ENCODE measurements around the gene TEF.

The TEF gene

GRCh38 chr22:41353862-41354575 is 27.7 kb upstream of the TEF start:
- H4K20me1 ChIP-seq (ENCODE audit: low read depth, low read length): no peaks in the 10 kb centered on the region
- H3K4me2 ChIP-seq (ENCODE audit: low read depth, low read length, poor library complexity, severe bottlenecking): no peak overlapping the region
- H3F3A ChIP-seq (ENCODE audit: insufficient read depth): no peaks in the 10 kb centered on the region
- TF ChIP-seq CTCF (IDR thresholded peaks at IDR 0.05; ENCODE audit: insufficient read depth, low read length, poor library complexity, severe bottlenecking) (no peak), EZH2phosphoT487 (conservative IDR thresholded peaks at IDR 0.05; ENCODE audit: low read length) (no peak)
- no peaks in the 10 kb centered on the region for H3K9me2 ChIP-seq (replicated peaks; ENCODE audit: insufficient read depth, low read length)
- H2AFZ ChIP-seq (ENCODE audit: low read depth, low read length, severe bottlenecking): no peak overlapping the region
- no peaks in the 10 kb centered on the region for H3K36me3 ChIP-seq (ENCODE audit: low read length)
- H3K9ac ChIP-seq (ENCODE audit: low read length): no peak overlapping the region
- H3K4me3 ChIP-seq (ENCODE audit: insufficient read depth, low read length, poor library complexity, severe bottlenecking): no peak overlapping the region
- H3K79me2 ChIP-seq (ENCODE audit: insufficient read depth, low read length): no peaks in the 10 kb centered on the region
- no peak overlapping the region for H3K27ac ChIP-seq (ENCODE audit: low read depth, low read length)
- H3K27me3 ChIP-seq (ENCODE audit: low read length): no peaks in the 10 kb centered on the region
- no peaks in the 10 kb centered on the region for H3K9me3 ChIP-seq (ENCODE audit: insufficient read depth, low read length)

GRCh38 chr22:41354979-41355378 is 26.8 kb upstream of the TEF start:
- H3K27me3 ChIP-seq (ENCODE audit: low read length): no peaks in the 10 kb centered on the region
- H3K9me3 ChIP-seq (ENCODE audit: insufficient read depth, low read length): no peaks in the 10 kb centered on the region
- no peaks in the 10 kb centered on the region for H3F3A ChIP-seq (ENCODE audit: insufficient read depth)
- H3K4me3 ChIP-seq (ENCODE audit: insufficient read depth, low read length, poor library complexity, severe bottlenecking): no peak overlapping the region
- H3K27ac ChIP-seq (ENCODE audit: low read depth, low read length): no peak overlapping the region
- no peak overlapping the region for H3K9ac ChIP-seq (ENCODE audit: low read length)
- no peaks in the 10 kb centered on the region for H4K20me1 ChIP-seq (ENCODE audit: low read depth, low read length)
- H3K79me2 ChIP-seq (ENCODE audit: insufficient read depth, low read length): no peaks in the 10 kb centered on the region
- no peaks in the 10 kb centered on the region for H3K36me3 ChIP-seq (ENCODE audit: low read length)
- H3K4me2 ChIP-seq (ENCODE audit: low read depth, low read length, poor library complexity, severe bottlenecking): no peak overlapping the region
- H3K9me2 ChIP-seq (replicated peaks; ENCODE audit: insufficient read depth, low read length): no peaks in the 10 kb centered on the region
- H2AFZ ChIP-seq (ENCODE audit: low read depth, low read length, severe bottlenecking): no peak overlapping the region
- TF ChIP-seq CTCF (IDR thresholded peaks at IDR 0.05; ENCODE audit: insufficient read depth, low read length, poor library complexity, severe bottlenecking) (no peak), EZH2phosphoT487 (conservative IDR thresholded peaks at IDR 0.05; ENCODE audit: low read length) (no peak)

GRCh38 chr22:41355895-41356294 is 25.8 kb upstream of the TEF start:
- H3K4me2 ChIP-seq (ENCODE audit: low read depth, low read length, poor library complexity, severe bottlenecking): no peak overlapping the region
- H3K9me2 ChIP-seq (replicated peaks; ENCODE audit: insufficient read depth, low read length): no peaks in the 10 kb centered on the region
- H3K36me3 ChIP-seq (ENCODE audit: low read length): no peaks in the 10 kb centered on the region
- H3K9me3 ChIP-seq (ENCODE audit: insufficient read depth, low read length): no peaks in the 10 kb centered on the region
- H3K9ac ChIP-seq (ENCODE audit: low read length): no peak overlapping the region
- no peaks in the 10 kb centered on the region for H3K79me2 ChIP-seq (ENCODE audit: insufficient read depth, low read length)
- no peak overlapping the region for H3K27ac ChIP-seq (ENCODE audit: low read depth, low read length)
- H4K20me1 ChIP-seq (ENCODE audit: low read depth, low read length): no peaks in the 10 kb centered on the region
- H3K27me3 ChIP-seq (ENCODE audit: low read length): no peaks in the 10 kb centered on the region
- H2AFZ ChIP-seq (ENCODE audit: low read depth, low read length, severe bottlenecking): no peak overlapping the region
- TF ChIP-seq CTCF (IDR thresholded peaks at IDR 0.05; ENCODE audit: insufficient read depth, low read length, poor library complexity, severe bottlenecking): no peak
- no peak for TF ChIP-seq EZH2phosphoT487 (conservative IDR thresholded peaks at IDR 0.05; ENCODE audit: low read length)
- no peak overlapping the region for H3K4me3 ChIP-seq (ENCODE audit: insufficient read depth, low read length, poor library complexity, severe bottlenecking)
- H3F3A ChIP-seq (ENCODE audit: insufficient read depth): no peaks in the 10 kb centered on the region

All from SU-DHL-6 (cell line).